Measurements from ENCODE around the gene RABIF. TPM values are rescaled to one million over a fixed set of nuclear protein-coding genes. Genes with fewer than 3 reads are reported as not detected.

Gene RABIF
- total RNA-seq, 2 experiments from 2014 or later = 7.8 TPM

GRCh38 chr1:202844935-202845334, 44.0 kb downstream of the RABIF start:
- no TSS peak for BruUV-seq (replicated peaks)
- intact Hi-C loops (cut with micrococcal nuclease; ENCODE audit: unreplicated experiment) = no loop called here
- DNase-seq (ENCODE audit: low spot score) = no peak
- H3K9me3 ChIP-seq (ENCODE audit: low read length) = no peaks in the 10 kb centered on the region
- no peaks in the 10 kb centered on the region for H3K36me3 ChIP-seq (ENCODE audit: insufficient read depth, low read length)
- no peaks in the 10 kb centered on the region for H4K20me1 ChIP-seq (ENCODE audit: insufficient read depth, low read length)
- no peaks in the 10 kb centered on the region for H3K4me1 ChIP-seq (ENCODE audit: insufficient read depth, low read length, poor library complexity, severe bottlenecking)
- no peak overlapping the region for H3K27ac ChIP-seq (ENCODE audit: low read depth, low read length, poor library complexity, severe bottlenecking)
- no peak overlapping the region for H2AFZ ChIP-seq (ENCODE audit: low read length)
- no peak overlapping the region for H3K4me2 ChIP-seq (ENCODE audit: low read length)
- TF ChIP-seq CTCF (conservative IDR thresholded peaks at IDR 0.05; ENCODE audit: low read length) (no peak), EZH2phosphoT487 (IDR thresholded peaks at IDR 0.05; ENCODE audit: borderline replicate concordance, low read depth, low read length) (no peak)
- CTCF ChIA-PET (ENCODE audit: unreplicated experiment) = interaction anchor here (0.5 kb wide), 1 partner anchor 10 kb away, joined by 3 read pairs; no protein-coding TSS in a partner anchor
- no peaks in the 10 kb centered on the region for H3K9me2 ChIP-seq (ENCODE audit: insufficient read depth, low read length)
- H3K79me2 ChIP-seq (ENCODE audit: insufficient read depth, low read depth, low read length) = no peaks in the 10 kb centered on the region
- POLR2A ChIA-PET = interaction anchor here (0.5 kb wide), 1 partner anchor 320 kb away, joined by 3 read pairs; no protein-coding TSS in a partner anchor
- H3K4me3 ChIP-seq (ENCODE audit: low read depth, low read length, poor library complexity, severe bottlenecking) = no peak overlapping the region

- intact Hi-C loops (cut with micrococcal nuclease; ENCODE audit: unreplicated experiment) = no loop called here
- H2AFZ ChIP-seq (ENCODE audit: low read length) = no peak overlapping the region
- BruUV-seq (replicated peaks) = no TSS peak
These were observed 44.7 kb downstream of the RABIF start for GRCh38 chr1:202844259-202844658.

More at GRCh38 chr1:202844259-202844658, 44.7 kb downstream of the RABIF start:
- POLR2A ChIA-PET = no interaction called here
- Histone ChIP-seq H3K4me2 (ENCODE audit: low read length) (no peak overlapping the region), H3K36me3 (ENCODE audit: insufficient read depth, low read length) (no peaks in the 10 kb centered on the region), H3K4me3 (ENCODE audit: low read depth, low read length, poor library complexity, severe bottlenecking) (no peak overlapping the region), H3K9me2 (ENCODE audit: insufficient read depth, low read length) (no peaks in the 10 kb centered on the region), H4K20me1 (ENCODE audit: insufficient read depth, low read length) (no peaks in the 10 kb centered on the region), H3K79me2 (ENCODE audit: insufficient read depth, low read depth, low read length) (no peaks in the 10 kb centered on the region), H3K4me1 (ENCODE audit: insufficient read depth, low read length, poor library complexity, severe bottlenecking) (no peaks in the 10 kb centered on the region), H3K9me3 (ENCODE audit: low read length) (no peaks in the 10 kb centered on the region), H3K27ac (ENCODE audit: low read depth, low read length, poor library complexity, severe bottlenecking) (no peak overlapping the region)
- CTCF ChIA-PET (ENCODE audit: unreplicated experiment) = no interaction called here
- TF ChIP-seq EZH2phosphoT487 (IDR thresholded peaks at IDR 0.05; ENCODE audit: borderline replicate concordance, low read depth, low read length) = no peak
- no peak for TF ChIP-seq CTCF (conservative IDR thresholded peaks at IDR 0.05; ENCODE audit: low read length)
- no peak for DNase-seq (ENCODE audit: low spot score)

Measured in OCI-LY7 (cell line).